HG02763 (cell line): ENCODE data around the gene RBMY1J.
"Not testable (repeated sequence)": the region's sequence is repeated elsewhere in the genome, so short reads cannot be mapped to it uniquely, and the experiment has no call there.

Experiments
- ATAC-seq: cut with Tn5 transposase; IDR thresholded peaks from one replicate; pipeline ENCODE4 v1.9.1; 2021; ENCODE audit warnings: mild to moderate bottlenecking, moderate library complexity; ENCODE audit not compliant: unreplicated experiment

RBMY1J gene

GRCh38 chrY:22403110-22403509 lies at the start of gene RBMY1J:
Gene RBMY1J (plus strand): TSS chrY:22403410. CDS start chrY:22405448, 2,038 bp downstream.
- not testable (repeated sequence) for ATAC-seq

GRCh38 chrY:22367416-22367815 lies 35.8 kb upstream of the RBMY1J start:
- ATAC-seq, result no peak

GRCh38 chrY:22370623-22371022 lies 32.6 kb upstream of the RBMY1J start:
- no peak for ATAC-seq

- ATAC-seq, result no peak
Measured at GRCh38 chrY:22373494-22373893, 29.7 kb upstream of the RBMY1J start.

GRCh38 chrY:22444718-22445396 lies 41.6 kb downstream of the RBMY1J start:
- ATAC-seq, result not testable (repeated sequence)

- ATAC-seq, result not testable (repeated sequence)
Measured at GRCh38 chrY:22455522-22455921, 52.3 kb downstream of the RBMY1J start.

GRCh38 chrY:22461962-22462361 lies 58.8 kb downstream of the RBMY1J start:
- ATAC-seq, result not testable (repeated sequence)
